ENCODE data around the gene MACROD1. TPM values are rescaled to one million over a fixed set of nuclear protein-coding genes. Genes with fewer than 3 reads are reported as not detected.

Gene MACROD1
- total and polyA plus RNA-seq, 4 experiments from 2014 or later = 5.0 to 8.7 (median 7.3) TPM

DNA sequence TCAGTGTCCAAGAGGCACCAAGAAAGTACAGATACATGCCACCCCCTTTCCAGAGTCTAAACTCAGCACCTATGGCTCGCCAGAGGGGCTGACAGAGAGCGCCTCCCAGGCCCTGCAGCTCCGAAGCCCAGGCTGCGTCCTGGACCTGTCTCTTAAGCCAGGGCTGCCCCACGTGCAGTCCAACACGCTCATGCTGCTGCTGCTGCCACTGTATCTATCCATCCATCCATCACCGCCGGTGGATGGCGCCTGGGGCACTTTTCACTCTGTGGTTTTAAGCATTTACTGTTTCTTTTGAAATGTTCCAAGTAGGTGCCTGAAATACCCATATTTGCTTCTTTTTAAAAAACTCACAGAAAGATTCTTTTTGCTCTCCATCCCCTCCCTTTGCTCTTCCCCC lies 41.8 kb downstream of the MACROD1 start:
- no peaks in the 10 kb centered on the region for H3K9me3 Mint-ChIP-seq
- POLR2A ChIA-PET (ENCODE audit: partially characterized antibody) = no interaction called here
- Histone ChIP-seq H3K4me3 (ENCODE audit: low read length in 2 of 2) (no peak overlapping the region), H3K4me1 (ENCODE audit: insufficient read depth, low read length) (no peaks in the 10 kb centered on the region), H3K27me3 (ENCODE audit: insufficient read depth, low read length) (no peaks in the 10 kb centered on the region), H3K36me3 (ENCODE audit: insufficient read depth, low read length) (no peaks in the 10 kb centered on the region), H3K27ac (ENCODE audit: low read depth, low read length) (no peak overlapping the region), H3K9me3 (ENCODE audit: control insufficient read depth in 1 of 2, low read length in 2 of 2) (no peaks in the 10 kb centered on the region)
- no peak overlapping the region for H3K4me3 Mint-ChIP-seq
- H3K27ac Mint-ChIP-seq = no peak overlapping the region
- intact Hi-C loops (cut with micrococcal nuclease) = no loop called here
- CTCF ChIA-PET (ENCODE audit: partially characterized antibody) = no interaction called here
- H3K27me3 Mint-ChIP-seq = no peaks in the 10 kb centered on the region
- H3K4me1 Mint-ChIP-seq = no peaks in the 10 kb centered on the region
- H3K36me3 Mint-ChIP-seq = no peaks in the 10 kb centered on the region
- no peak for DNase-seq

DNA sequence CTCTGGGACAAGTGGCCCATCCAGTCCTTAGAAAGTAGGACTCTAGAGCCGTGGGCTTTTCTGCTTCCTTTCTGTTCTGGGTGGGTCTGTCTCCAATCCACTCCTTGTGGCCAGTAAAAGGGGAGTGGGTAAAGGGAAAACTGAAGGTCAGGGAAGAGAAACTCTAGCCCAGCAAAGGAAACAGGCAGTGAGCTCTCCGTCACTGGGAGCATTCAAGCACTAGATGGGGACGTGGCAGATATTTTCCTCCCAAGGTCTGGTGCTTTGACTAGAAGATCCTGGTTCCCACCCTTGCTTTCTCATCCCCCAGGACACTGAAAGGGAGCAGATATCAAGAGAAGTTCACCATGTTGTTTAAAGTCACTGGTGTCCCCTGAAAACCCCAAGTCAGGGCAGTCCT lies 42.2 kb downstream of the MACROD1 start:
- Mint-ChIP-seq H3K4me3 (no peak overlapping the region), H3K9me3 (no peaks in the 10 kb centered on the region), H3K27me3 (no peaks in the 10 kb centered on the region), H3K27ac (no peak overlapping the region), H3K4me1 (no peaks in the 10 kb centered on the region), H3K36me3 (no peaks in the 10 kb centered on the region)
- H3K4me3 ChIP-seq (ENCODE audit: low read length in 2 of 2) = no peak overlapping the region
- no peak for DNase-seq
- no peak overlapping the region for H3K27ac ChIP-seq (ENCODE audit: low read depth, low read length)
- H3K4me1 ChIP-seq (ENCODE audit: insufficient read depth, low read length) = no peaks in the 10 kb centered on the region
- intact Hi-C loops (cut with micrococcal nuclease) = no loop called here
- no peaks in the 10 kb centered on the region for H3K27me3 ChIP-seq (ENCODE audit: insufficient read depth, low read length)
- CTCF ChIA-PET (ENCODE audit: partially characterized antibody) = no interaction called here
- H3K36me3 ChIP-seq (ENCODE audit: insufficient read depth, low read length) = no peaks in the 10 kb centered on the region
- POLR2A ChIA-PET (ENCODE audit: partially characterized antibody) = no interaction called here
- H3K9me3 ChIP-seq (ENCODE audit: control insufficient read depth in 1 of 2, low read length in 2 of 2) = no peaks in the 10 kb centered on the region

- Mint-ChIP-seq H3K36me3 (no peaks in the 10 kb centered on the region), H3K4me1 (no peaks in the 10 kb centered on the region), H3K9me3 (no peaks in the 10 kb centered on the region), H3K4me3 (no peak overlapping the region), H3K27me3 (no peaks in the 10 kb centered on the region), H3K27ac (no peak overlapping the region)
- intact Hi-C loops (cut with micrococcal nuclease) = no loop called here
- H3K27me3 ChIP-seq (ENCODE audit: insufficient read depth, low read length) = no peaks in the 10 kb centered on the region
- no peaks in the 10 kb centered on the region for H3K9me3 ChIP-seq (ENCODE audit: control insufficient read depth in 1 of 2, low read length in 2 of 2)
- ChIA-PET POLR2A (ENCODE audit: partially characterized antibody) (no interaction called here), CTCF (ENCODE audit: partially characterized antibody) (no interaction called here)
- H3K27ac ChIP-seq (ENCODE audit: low read depth, low read length) = no peak overlapping the region
- no peaks in the 10 kb centered on the region for H3K36me3 ChIP-seq (ENCODE audit: insufficient read depth, low read length)
- no peak for DNase-seq
- H3K4me3 ChIP-seq (ENCODE audit: low read length in 2 of 2) = no peak overlapping the region
- H3K4me1 ChIP-seq (ENCODE audit: insufficient read depth, low read length) = no peaks in the 10 kb centered on the region
These were observed 43.2 kb downstream of the MACROD1 start for GRCh38 chr11:64122411-64123410.

DNA sequence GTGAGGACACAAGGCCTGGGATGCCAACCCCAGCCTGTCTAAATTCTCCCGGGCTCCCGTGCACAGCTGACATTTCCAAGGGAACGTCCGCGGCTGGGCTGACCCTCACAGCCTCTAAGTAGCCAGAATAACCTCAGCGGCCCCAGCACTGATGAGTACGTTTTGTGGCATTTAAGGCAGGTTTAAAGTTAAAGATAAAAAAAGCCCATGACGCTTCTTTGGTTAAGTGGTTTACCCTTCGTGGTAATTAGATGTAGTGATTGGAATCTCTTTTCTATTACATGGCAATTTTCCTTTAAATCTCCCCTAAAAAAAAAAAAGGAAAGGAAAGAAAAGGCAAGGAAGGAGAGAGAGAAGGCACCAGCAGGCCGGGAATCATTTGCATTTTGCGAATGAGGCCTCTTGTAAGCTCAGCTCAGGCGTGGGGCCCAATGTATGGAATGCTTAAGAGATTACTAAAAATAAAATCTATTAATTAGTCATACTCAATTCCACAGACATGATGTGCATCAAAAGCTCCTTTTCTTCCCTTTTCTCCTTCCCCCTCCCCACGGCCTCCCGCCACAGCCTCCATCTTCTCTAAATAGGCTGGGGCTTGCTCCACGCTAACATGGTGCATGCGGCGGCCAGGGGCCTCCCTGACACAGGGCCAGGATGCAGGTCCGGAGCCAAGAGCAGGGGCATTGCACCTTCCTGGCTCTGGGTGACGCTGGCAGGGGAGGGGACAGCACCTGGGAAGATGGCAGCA lies 44.1 kb downstream of the MACROD1 start:
- Histone ChIP-seq H3K9me3 (ENCODE audit: control insufficient read depth in 1 of 2, low read length in 2 of 2) (no peaks in the 10 kb centered on the region), H3K4me1 (ENCODE audit: insufficient read depth, low read length) (no peaks in the 10 kb centered on the region), H3K27me3 (ENCODE audit: insufficient read depth, low read length) (no peaks in the 10 kb centered on the region), H3K36me3 (ENCODE audit: insufficient read depth, low read length) (no peaks in the 10 kb centered on the region), H3K27ac (ENCODE audit: low read depth, low read length) (no peak overlapping the region), H3K4me3 (ENCODE audit: low read length in 2 of 2) (no peak overlapping the region)
- H3K27me3 Mint-ChIP-seq = no peaks in the 10 kb centered on the region
- ChIA-PET CTCF (ENCODE audit: partially characterized antibody) (no interaction called here), POLR2A (ENCODE audit: partially characterized antibody) (no interaction called here)
- H3K9me3 Mint-ChIP-seq = no peaks in the 10 kb centered on the region
- no peak for DNase-seq
- no peak overlapping the region for H3K4me3 Mint-ChIP-seq
- no peaks in the 10 kb centered on the region for H3K4me1 Mint-ChIP-seq
- H3K36me3 Mint-ChIP-seq = no peaks in the 10 kb centered on the region
- intact Hi-C loops (cut with micrococcal nuclease) = no loop called here
- no peak overlapping the region for H3K27ac Mint-ChIP-seq

GRCh38 chr11:64120951-64121569 lies 44.9 kb downstream of the MACROD1 start:
- no peak overlapping the region for H3K27ac Mint-ChIP-seq
- Histone ChIP-seq H3K4me1 (ENCODE audit: insufficient read depth, low read length) (no peaks in the 10 kb centered on the region), H3K4me3 (ENCODE audit: low read length in 2 of 2) (no peak overlapping the region), H3K36me3 (ENCODE audit: insufficient read depth, low read length) (no peaks in the 10 kb centered on the region), H3K27ac (ENCODE audit: low read depth, low read length) (no peak overlapping the region), H3K27me3 (ENCODE audit: insufficient read depth, low read length) (no peaks in the 10 kb centered on the region), H3K9me3 (ENCODE audit: control insufficient read depth in 1 of 2, low read length in 2 of 2) (no peaks in the 10 kb centered on the region)
- intact Hi-C loops (cut with micrococcal nuclease) = no loop called here
- ChIA-PET CTCF (ENCODE audit: partially characterized antibody) (no interaction called here), POLR2A (ENCODE audit: partially characterized antibody) (no interaction called here)
- H3K9me3 Mint-ChIP-seq = no peaks in the 10 kb centered on the region
- no peaks in the 10 kb centered on the region for H3K36me3 Mint-ChIP-seq
- DNase-seq = no peak
- H3K27me3 Mint-ChIP-seq = no peaks in the 10 kb centered on the region
- no peaks in the 10 kb centered on the region for H3K4me1 Mint-ChIP-seq
- no peak overlapping the region for H3K4me3 Mint-ChIP-seq

DNA sequence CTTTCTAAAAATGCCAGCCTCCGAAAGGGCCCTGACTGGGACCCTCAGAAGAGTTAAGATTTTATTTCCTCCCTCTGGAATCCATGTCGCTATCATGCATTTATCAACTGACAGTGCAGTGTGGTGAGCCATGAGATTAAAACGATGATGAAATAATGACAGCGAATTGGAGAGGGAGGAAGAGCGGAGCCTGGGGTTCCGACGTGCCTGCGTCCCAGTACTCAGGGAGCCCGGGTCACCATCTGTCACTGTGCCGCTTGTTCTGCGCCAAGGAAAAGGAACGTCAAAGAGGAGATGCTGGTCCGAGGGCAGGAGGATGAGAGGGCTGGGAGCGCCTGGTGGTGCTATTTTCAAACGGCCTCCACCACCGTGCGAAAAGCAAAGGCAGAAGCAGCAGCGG lies 46.2 kb downstream of the MACROD1 start:
- Mint-ChIP-seq H3K27me3 (no peaks in the 10 kb centered on the region), H3K4me1 (no peaks in the 10 kb centered on the region), H3K27ac (no peak overlapping the region), H3K9me3 (no peaks in the 10 kb centered on the region), H3K36me3 (no peaks in the 10 kb centered on the region), H3K4me3 (no peak overlapping the region)
- CTCF ChIA-PET (ENCODE audit: partially characterized antibody) = no interaction called here
- no peak overlapping the region for H3K4me3 ChIP-seq (ENCODE audit: low read length in 2 of 2)
- no peaks in the 10 kb centered on the region for H3K27me3 ChIP-seq (ENCODE audit: insufficient read depth, low read length)
- DNase-seq = no peak
- H3K4me1 ChIP-seq (ENCODE audit: insufficient read depth, low read length) = no peaks in the 10 kb centered on the region
- H3K9me3 ChIP-seq (ENCODE audit: control insufficient read depth in 1 of 2, low read length in 2 of 2) = no peaks in the 10 kb centered on the region
- POLR2A ChIA-PET (ENCODE audit: partially characterized antibody) = no interaction called here
- no peaks in the 10 kb centered on the region for H3K36me3 ChIP-seq (ENCODE audit: insufficient read depth, low read length)
- H3K27ac ChIP-seq (ENCODE audit: low read depth, low read length) = no peak overlapping the region
- intact Hi-C loops (cut with micrococcal nuclease) = no loop called here

GRCh38 chr11:64118876-64119665 lies 46.8 kb downstream of the MACROD1 start:
- Mint-ChIP-seq H3K4me3 (no peak overlapping the region), H3K27ac (no peak overlapping the region), H3K36me3 (no peaks in the 10 kb centered on the region), H3K4me1 (no peaks in the 10 kb centered on the region), H3K27me3 (no peaks in the 10 kb centered on the region), H3K9me3 (no peaks in the 10 kb centered on the region)
- CTCF ChIA-PET (ENCODE audit: partially characterized antibody) = no interaction called here
- no peaks in the 10 kb centered on the region for H3K27me3 ChIP-seq (ENCODE audit: insufficient read depth, low read length)
- H3K27ac ChIP-seq (ENCODE audit: low read depth, low read length) = no peak overlapping the region
- no peak for DNase-seq
- intact Hi-C loops (cut with micrococcal nuclease) = no loop called here
- no peaks in the 10 kb centered on the region for H3K9me3 ChIP-seq (ENCODE audit: control insufficient read depth in 1 of 2, low read length in 2 of 2)
- H3K4me3 ChIP-seq (ENCODE audit: low read length in 2 of 2) = no peak overlapping the region
- no peaks in the 10 kb centered on the region for H3K36me3 ChIP-seq (ENCODE audit: insufficient read depth, low read length)
- H3K4me1 ChIP-seq (ENCODE audit: insufficient read depth, low read length) = no peaks in the 10 kb centered on the region
- POLR2A ChIA-PET (ENCODE audit: partially characterized antibody) = no interaction called here
